ENCODE results near the gene FAM187B.
"Not testable (repeated sequence)": the region's sequence is repeated elsewhere in the genome, so short reads cannot be mapped to it uniquely, and the experiment has no call there.

FAM187B gene

DNA sequence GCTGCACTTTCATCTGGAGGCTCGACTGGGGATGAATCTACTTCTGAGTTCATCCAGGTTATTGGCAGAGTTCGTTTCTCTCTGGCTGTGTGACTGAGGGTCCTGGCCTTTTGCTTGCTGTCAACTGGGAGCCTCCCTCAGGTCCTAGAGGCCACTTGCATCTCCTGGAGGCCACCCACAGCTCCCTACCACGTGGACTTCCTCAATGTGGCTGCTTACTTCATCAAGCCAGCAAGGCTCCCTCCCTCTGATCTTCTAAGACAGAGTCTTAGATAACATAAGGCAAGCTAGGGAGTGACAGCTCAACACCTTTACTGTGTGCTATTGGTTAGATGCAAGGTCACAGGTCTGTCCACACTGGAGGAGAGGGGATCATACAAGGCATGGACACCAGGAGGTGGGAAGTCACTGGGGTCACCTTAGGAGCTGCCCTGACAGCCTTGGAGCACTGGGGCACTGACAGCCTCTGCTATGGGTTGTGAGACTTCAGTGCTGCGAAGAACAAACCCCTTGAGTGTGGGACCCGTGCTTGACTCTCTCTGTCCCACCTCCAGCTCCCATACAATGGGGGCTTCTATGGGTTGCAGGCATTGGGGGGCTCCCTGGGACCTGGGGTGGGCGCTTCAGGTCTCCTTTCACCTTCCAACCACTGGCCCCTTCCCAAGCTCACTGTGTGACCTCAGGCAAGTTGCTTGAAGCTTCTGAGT, 5.3 kb downstream of the FAM187B start:
- no peak overlapping the region for H3K27ac ChIP-seq (ENCODE audit: low read length)
- H3K36me3 ChIP-seq (replicated peaks; ENCODE audit: low read depth, low read length), result no peaks in the 10 kb centered on the region
- no peaks in the 10 kb centered on the region for H4K20me1 ChIP-seq (ENCODE audit: insufficient read depth, low read length)
- H3K4me2 ChIP-seq (ENCODE audit: low read length), result no peak overlapping the region
- H3K79me2 ChIP-seq (ENCODE audit: low read length), result no peaks in the 10 kb centered on the region
- no peaks in the 10 kb centered on the region for H3K27me3 ChIP-seq (ENCODE audit: low read depth, low read length)
- H2AFZ ChIP-seq (ENCODE audit: low read depth, low read length), result no peak overlapping the region
- TF ChIP-seq EZH2phosphoT487 (IDR thresholded peaks at IDR 0.05; ENCODE audit: low read depth), result no peak
- TF ChIP-seq, protein P1, sequence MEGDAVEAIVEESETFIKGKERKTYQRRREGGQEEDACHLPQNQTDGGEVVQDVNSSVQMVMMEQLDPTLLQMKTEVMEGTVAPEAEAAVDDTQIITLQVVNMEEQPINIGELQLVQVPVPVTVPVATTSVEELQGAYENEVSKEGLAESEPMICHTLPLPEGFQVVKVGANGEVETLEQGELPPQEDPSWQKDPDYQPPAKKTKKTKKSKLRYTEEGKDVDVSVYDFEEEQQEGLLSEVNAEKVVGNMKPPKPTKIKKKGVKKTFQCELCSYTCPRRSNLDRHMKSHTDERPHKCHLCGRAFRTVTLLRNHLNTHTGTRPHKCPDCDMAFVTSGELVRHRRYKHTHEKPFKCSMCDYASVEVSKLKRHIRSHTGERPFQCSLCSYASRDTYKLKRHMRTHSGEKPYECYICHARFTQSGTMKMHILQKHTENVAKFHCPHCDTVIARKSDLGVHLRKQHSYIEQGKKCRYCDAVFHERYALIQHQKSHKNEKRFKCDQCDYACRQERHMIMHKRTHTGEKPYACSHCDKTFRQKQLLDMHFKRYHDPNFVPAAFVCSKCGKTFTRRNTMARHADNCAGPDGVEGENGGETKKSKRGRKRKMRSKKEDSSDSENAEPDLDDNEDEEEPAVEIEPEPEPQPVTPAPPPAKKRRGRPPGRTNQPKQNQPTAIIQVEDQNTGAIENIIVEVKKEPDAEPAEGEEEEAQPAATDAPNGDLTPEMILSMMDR (IDR thresholded peaks at IDR 0.05; ENCODE audit: low read depth, low read length), result no peak
- H3K4me3 ChIP-seq (ENCODE audit: low read length), result no peak overlapping the region
- H3K4me1 ChIP-seq (ENCODE audit: low read length), result no peaks in the 10 kb centered on the region
- no peak overlapping the region for H3K9ac ChIP-seq (ENCODE audit: low read length)
- H3K9me3 ChIP-seq (ENCODE audit: insufficient read depth, low read length), result peaks cover 7% of the 10 kb centered on the region; the same call in 1 of the 2 replicates

DNA sequence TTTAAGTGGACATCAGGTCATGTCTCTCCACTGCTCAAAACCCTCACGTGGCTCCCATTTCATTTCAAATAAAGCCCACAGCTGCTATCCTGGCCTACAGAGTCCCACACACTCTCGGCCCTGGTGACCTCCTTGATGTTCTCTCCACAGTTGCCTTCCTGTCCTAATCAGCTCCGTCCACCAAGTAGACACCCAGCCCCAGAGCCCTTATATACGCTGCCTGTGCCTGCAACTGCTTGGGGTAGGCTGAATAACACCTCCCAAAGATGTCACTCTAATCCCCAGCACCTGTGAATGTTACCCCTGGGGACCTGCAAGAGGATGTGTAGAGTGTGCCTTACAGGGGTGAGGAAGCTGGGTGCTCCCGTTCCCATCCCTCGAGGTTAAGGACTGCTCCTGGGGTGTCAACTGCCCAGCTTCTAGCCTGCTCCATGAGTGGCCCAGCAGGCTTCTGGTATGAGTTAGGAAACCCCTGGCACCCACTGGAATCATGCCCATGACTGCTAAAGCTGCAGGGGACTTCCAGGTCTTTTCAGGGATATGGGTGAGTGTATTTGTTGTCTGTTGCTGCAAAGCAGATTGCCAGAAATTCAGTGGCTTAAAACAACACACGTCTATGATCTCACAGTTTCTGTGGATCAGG, 6.0 kb downstream of the FAM187B start:
- H3K9ac ChIP-seq (ENCODE audit: low read length), result no peak overlapping the region
- H3K4me3 ChIP-seq (ENCODE audit: low read length), result no peak overlapping the region
- H3K79me2 ChIP-seq (ENCODE audit: low read length), result no peaks in the 10 kb centered on the region
- no peak overlapping the region for H3K27ac ChIP-seq (ENCODE audit: low read length)
- H2AFZ ChIP-seq (ENCODE audit: low read depth, low read length), result no peak overlapping the region
- H3K36me3 ChIP-seq (replicated peaks; ENCODE audit: low read depth, low read length), result no peaks in the 10 kb centered on the region
- H3K9me3 ChIP-seq (ENCODE audit: insufficient read depth, low read length), result peaks cover 7% of the 10 kb centered on the region; the same call in 1 of the 2 replicates
- no peaks in the 10 kb centered on the region for H3K4me1 ChIP-seq (ENCODE audit: low read length)
- no peaks in the 10 kb centered on the region for H3K27me3 ChIP-seq (ENCODE audit: low read depth, low read length)
- no peak overlapping the region for H3K4me2 ChIP-seq (ENCODE audit: low read length)
- no peak for TF ChIP-seq EZH2phosphoT487 (IDR thresholded peaks at IDR 0.05; ENCODE audit: low read depth)
- TF ChIP-seq, protein P1 (IDR thresholded peaks at IDR 0.05; ENCODE audit: low read depth, low read length), result no peak
- H4K20me1 ChIP-seq (ENCODE audit: insufficient read depth, low read length), result no peaks in the 10 kb centered on the region

DNA sequence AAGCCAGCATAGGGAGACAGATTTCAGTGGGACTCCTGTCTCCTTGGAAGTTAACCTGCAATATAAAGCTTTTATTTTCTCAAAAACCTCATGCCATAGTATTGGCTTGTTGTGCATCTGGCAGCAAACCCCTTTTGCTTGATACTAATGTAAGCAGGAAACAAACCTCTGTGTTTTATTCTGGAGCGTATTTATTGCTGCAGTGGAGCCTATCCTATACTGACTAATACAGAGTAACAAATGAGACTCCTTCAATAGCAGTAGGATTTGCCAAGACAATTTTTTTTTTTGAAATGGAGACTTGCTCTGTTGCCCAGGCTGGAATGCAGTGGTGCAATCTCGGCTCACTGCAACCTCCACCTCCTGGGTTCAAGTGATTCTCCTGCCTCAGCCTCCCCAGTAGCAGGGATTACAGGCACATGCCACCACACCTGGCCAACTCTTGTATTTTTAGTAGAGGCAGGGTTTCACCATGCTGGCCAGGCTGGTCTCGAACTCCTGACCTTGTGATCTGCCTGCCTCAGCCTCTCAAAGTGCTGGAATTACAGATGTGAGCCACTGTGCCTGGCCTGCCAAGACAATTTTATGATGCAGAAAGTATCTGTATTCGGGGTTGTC, 7.5 kb downstream of the FAM187B start:
- not testable (repeated sequence) for H3K9me3 ChIP-seq (ENCODE audit: insufficient read depth, low read length); H2AFZ ChIP-seq (ENCODE audit: low read depth, low read length); H3K27ac ChIP-seq (ENCODE audit: low read length); H3K27me3 ChIP-seq (ENCODE audit: low read depth, low read length); H3K79me2 ChIP-seq (ENCODE audit: low read length); H3K4me1 ChIP-seq (ENCODE audit: low read length); H3K9ac ChIP-seq (ENCODE audit: low read length); H3K4me3 ChIP-seq (ENCODE audit: low read length); H3K4me2 ChIP-seq (ENCODE audit: low read length); H3K36me3 ChIP-seq (replicated peaks; ENCODE audit: low read depth, low read length); H4K20me1 ChIP-seq (ENCODE audit: insufficient read depth, low read length)

DNA sequence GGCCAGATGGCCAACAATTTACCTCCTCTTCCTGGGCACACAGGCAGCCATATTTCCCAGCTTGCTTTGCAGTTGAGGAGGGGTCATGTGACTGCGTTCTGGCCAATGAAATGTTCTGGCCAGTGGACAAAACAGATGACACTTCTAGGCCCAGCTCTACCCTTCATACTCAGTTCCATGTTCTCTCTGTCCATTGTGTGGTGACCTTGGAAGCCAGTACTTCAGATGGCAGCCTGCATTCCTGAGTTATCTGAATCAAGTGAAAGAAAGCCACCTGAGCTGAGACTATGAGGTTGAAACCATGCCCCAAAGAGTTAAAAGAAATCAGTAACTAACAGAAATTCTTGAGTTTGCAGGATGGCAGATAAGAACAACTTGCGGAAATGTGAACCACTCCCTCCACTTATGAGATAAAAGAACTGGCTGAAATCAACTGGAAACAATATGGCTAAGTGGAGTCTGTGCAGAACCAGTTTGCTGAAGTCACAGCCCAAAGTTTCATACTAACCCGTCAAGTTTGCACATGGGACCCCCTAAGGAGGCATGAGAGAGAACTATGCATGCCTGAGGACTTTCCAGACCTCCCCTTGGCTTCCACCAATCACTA, 8.1 kb downstream of the FAM187B start:
- peaks cover 7% of the 10 kb centered on the region; the same call in 1 of the 2 replicates for H3K9me3 ChIP-seq (ENCODE audit: insufficient read depth, low read length)
- TF ChIP-seq EZH2phosphoT487 (IDR thresholded peaks at IDR 0.05; ENCODE audit: low read depth), result no peak
- TF ChIP-seq, protein P1 (IDR thresholded peaks at IDR 0.05; ENCODE audit: low read depth, low read length), result no peak
- no peak overlapping the region for H3K4me2 ChIP-seq (ENCODE audit: low read length)
- no peak overlapping the region for H3K9ac ChIP-seq (ENCODE audit: low read length)
- H3K27me3 ChIP-seq (ENCODE audit: low read depth, low read length), result no peaks in the 10 kb centered on the region
- H2AFZ ChIP-seq (ENCODE audit: low read depth, low read length), result no peak overlapping the region
- no peaks in the 10 kb centered on the region for H3K79me2 ChIP-seq (ENCODE audit: low read length)
- peaks cover 14% of the 10 kb centered on the region for H3K4me1 ChIP-seq (ENCODE audit: low read length)
- H3K27ac ChIP-seq (ENCODE audit: low read length), result no peak overlapping the region
- H4K20me1 ChIP-seq (ENCODE audit: insufficient read depth, low read length), result no peaks in the 10 kb centered on the region
- no peak overlapping the region for H3K4me3 ChIP-seq (ENCODE audit: low read length)
- no peaks in the 10 kb centered on the region for H3K36me3 ChIP-seq (replicated peaks; ENCODE audit: low read depth, low read length)

Measured in OCI-LY3 (cell line).